Esophagus muscularis mucosa (tissue), 4 donors: ENCODE measurements around the gene FGFRL1. TPM values are rescaled to one million over a fixed set of nuclear protein-coding genes. Genes with fewer than 3 reads are reported as not detected.

ENCODE experiments used
- DNase-seq: peaks from one replicate; pipeline ENCODE4 v3.0.0-alpha.2; 2017; ENCODE audit errors: extremely low spot score
- H3K27ac ChIP-seq, 4 donors: fragments of 200-600 bp; sonication (generic); replicated peaks in 1 of 4; 1 replicate in 3 of 4; 2 replicates in 1 of 4; pipeline ENCODE4 v1.5.1; 2016 to 2019; ENCODE audit warnings: mild to moderate bottlenecking in 1 of 4
- H3K27me3 ChIP-seq, 4 donors: fragments of 200-600 bp; sonication (generic); one replicate each; pipeline versions ENCODE4 v1.5.1 to v1.6.0; 2016 to 2019
- H3K36me3 ChIP-seq, 4 donors: fragments of 200-600 bp; sonication (generic); one replicate each; pipeline ENCODE4 v1.5.1; 2016 to 2019
- H3K4me1 ChIP-seq, 4 donors: fragments of 200-600 bp; sonication (generic); one replicate each; pipeline ENCODE4 v1.5.1; 2016 to 2019
- H3K4me3 ChIP-seq, 4 donors: fragments of 200-600 bp; sonication (generic); 1 replicate in 2 of 4; 2 replicates in 2 of 4; pipeline ENCODE4 v1.5.1; 2016 to 2019; ENCODE audit warnings: mild to moderate bottlenecking in 4 of 4, moderate library complexity in 1 of 4
- H3K9me3 ChIP-seq, 4 donors: fragments of 200-600 bp; sonication (generic); 1 replicate in 3 of 4; 2 replicates in 1 of 4; pipeline ENCODE4 v1.5.1; 2016 to 2019
- EP300 ChIP-seq: sonication (generic); formaldehyde crosslinking; IDR thresholded peaks from one replicate; pipeline ENCODE4 v1.6.1; 2017; ENCODE audit warnings: antibody characterized with exemption
- POLR2A ChIP-seq: fragments of 450-650 bp; IDR thresholded peaks from one replicate; pipeline ENCODE4 v1.6.1; 2017; ENCODE audit warnings: antibody characterized with exemption, moderate library complexity, mild to moderate bottlenecking, low read depth
- POLR2AphosphoS5 ChIP-seq, 2 donors: sonication (generic); formaldehyde crosslinking; IDR thresholded peaks; one replicate each; pipeline ENCODE4 v1.6.1; 2017; ENCODE audit warnings: antibody characterized with exemption in 2 of 2
- WGBS: methylation state at CpG from one replicate; pipeline ENCODE4 v1.1.5; 2018; 5-methylcytosine and 5-hydroxymethylcytosine counted together
- intact Hi-C: fragments of 100-400 bp; cut with DNase I; formaldehyde crosslinking; loops from one replicate; pipeline ENCODE4 v1.15.1; 2023
- total RNA-seq, 4 donors: library from RNA; depleted of rRNA; stranded (reverse); fragments of >200 nt; gene quantifications; one replicate each; pipeline versions ENCODE4 v1.1.0 to v1.2.1, GENCODE V29; 2016
- TF ChIP-seq, protein P1 (sequence below), 3 experiments: fragments of 200-600 bp in 2 of 3; fragments of 450-650 bp in 1 of 3; sonication (generic) in 2 of 3; IDR thresholded peaks; one replicate each; pipeline ENCODE4 v1.5.1; 2017 to 2019; ENCODE audit warnings: antibody characterized with exemption in 3 of 3, mild to moderate bottlenecking in 2 of 3, moderate library complexity in 1 of 3

Gene FGFRL1
- total RNA-seq, 4 donors from 2014 or later: 22.0 to 54.2 (median 32.5) TPM

DNA sequence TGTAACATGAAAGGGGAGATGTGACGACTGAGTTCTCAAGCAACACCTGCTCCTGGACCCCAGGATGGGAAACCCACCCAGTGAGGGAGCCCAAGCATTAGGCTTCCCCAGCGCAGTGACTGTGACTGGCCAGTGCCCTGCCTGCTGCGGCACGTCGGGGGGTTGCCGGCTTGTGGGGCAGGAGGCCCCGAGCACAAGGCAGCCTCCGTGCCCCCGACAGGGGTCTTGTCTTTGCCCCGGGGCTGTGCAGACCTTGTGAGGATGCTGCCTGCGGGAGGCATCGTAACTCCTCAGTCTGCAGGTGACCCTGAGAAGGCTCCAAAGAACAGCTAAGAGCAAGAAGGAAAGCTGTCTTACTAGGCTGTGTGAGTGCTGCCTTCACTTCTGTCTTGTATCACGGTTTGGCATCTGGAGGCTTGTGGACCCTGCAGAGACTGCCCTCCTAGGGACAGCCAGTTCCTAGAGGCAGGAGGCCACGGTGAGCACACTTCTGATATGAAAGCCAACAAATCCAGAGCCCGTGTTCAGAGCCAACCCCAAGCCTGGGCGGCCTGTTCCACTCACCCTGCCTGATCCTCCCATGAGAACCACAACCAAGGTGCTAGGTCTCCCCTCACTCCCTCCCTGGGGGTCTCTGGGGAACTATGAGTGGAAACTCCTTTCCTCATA is 47.7 kb downstream of the FGFRL1 start:
- Histone ChIP-seq H3K27ac (no peak overlapping the region), H3K27me3 (peaks cover 0 to 77% (median 14%) of the 10 kb centered on the region in 4 donors), H3K36me3 (no peaks in the 10 kb centered on the region), H3K9me3 (no peaks in the 10 kb centered on the region), H3K4me3 (no peak overlapping the region), H3K4me1 (peaks cover 3 to 9% (median 7%) of the 10 kb centered on the region in 4 donors)
- TF ChIP-seq, protein P1, sequence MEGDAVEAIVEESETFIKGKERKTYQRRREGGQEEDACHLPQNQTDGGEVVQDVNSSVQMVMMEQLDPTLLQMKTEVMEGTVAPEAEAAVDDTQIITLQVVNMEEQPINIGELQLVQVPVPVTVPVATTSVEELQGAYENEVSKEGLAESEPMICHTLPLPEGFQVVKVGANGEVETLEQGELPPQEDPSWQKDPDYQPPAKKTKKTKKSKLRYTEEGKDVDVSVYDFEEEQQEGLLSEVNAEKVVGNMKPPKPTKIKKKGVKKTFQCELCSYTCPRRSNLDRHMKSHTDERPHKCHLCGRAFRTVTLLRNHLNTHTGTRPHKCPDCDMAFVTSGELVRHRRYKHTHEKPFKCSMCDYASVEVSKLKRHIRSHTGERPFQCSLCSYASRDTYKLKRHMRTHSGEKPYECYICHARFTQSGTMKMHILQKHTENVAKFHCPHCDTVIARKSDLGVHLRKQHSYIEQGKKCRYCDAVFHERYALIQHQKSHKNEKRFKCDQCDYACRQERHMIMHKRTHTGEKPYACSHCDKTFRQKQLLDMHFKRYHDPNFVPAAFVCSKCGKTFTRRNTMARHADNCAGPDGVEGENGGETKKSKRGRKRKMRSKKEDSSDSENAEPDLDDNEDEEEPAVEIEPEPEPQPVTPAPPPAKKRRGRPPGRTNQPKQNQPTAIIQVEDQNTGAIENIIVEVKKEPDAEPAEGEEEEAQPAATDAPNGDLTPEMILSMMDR (IDR thresholded peaks at IDR 0.05): no peak
- no peak for DNase-seq
- intact Hi-C loops: no loop called here
- WGBS: 70% methylated on average over 14 of the region's 16 CpGs

DNA sequence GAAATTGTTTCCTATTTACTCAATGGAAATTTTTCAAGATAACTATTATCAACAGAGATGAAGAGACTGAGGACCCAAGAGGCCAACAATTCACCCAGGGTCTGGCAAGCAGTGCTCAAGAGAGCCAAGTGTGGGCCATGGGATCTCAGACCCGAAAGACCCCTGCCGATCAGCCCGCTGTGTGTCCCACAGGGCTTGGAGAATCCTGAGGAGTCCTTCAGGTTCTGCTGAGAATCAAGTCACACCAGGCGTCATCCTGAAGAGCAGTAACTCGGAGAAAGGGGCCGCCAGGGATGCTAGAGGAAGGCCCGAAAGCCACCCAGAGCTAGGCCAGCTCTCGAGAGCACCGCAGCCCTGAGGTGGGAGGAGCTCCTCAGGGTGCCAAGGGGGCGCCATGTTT is 48.7 kb downstream of the FGFRL1 start:
- H3K27me3 ChIP-seq: peaks cover 0 to 74% (median 14%) of the 10 kb centered on the region in 4 donors
- no peak overlapping the region for H3K27ac ChIP-seq
- no peaks in the 10 kb centered on the region for H3K36me3 ChIP-seq
- H3K9me3 ChIP-seq: no peaks in the 10 kb centered on the region
- intact Hi-C loops: no loop called here
- 58% methylated on average over 10 of the region's 10 CpGs for WGBS
- peaks cover 3 to 9% (median 7%) of the 10 kb centered on the region in 4 donors for H3K4me1 ChIP-seq
- TF ChIP-seq POLR2A: no peak
- TF ChIP-seq POLR2AphosphoS5 (IDR thresholded peaks at IDR 0.05): no peak
- TF ChIP-seq, protein P1 (IDR thresholded peaks at IDR 0.05): no peak
- TF ChIP-seq EP300: no peak
- H3K4me3 ChIP-seq: no peak overlapping the region
- no peak for DNase-seq

DNA sequence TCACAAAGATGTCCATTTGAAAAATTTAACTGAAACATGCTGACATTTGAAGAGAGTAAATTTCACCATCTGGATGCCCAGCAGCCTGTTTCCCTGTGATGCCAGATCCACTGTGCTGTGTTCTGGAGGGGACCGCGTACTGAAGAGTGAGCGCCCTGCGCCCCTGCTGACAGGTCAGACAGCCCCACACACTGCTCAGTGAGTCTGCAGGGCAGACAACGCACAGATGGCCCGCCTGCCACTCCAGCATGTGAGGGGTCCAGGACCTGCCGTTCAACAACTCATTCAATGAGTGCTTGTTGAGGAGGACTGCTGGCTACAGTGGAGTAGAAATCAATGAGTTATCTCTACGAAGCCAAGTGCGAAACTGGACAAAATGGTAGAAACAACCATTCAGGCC is 49.2 kb downstream of the FGFRL1 start:
- intact Hi-C loops: no loop called here
- TF ChIP-seq POLR2A (no peak), POLR2AphosphoS5 (IDR thresholded peaks at IDR 0.05) (no peak), EP300 (no peak)
- TF ChIP-seq, protein P1 (IDR thresholded peaks at IDR 0.05): no peak
- Histone ChIP-seq H3K27ac (no peak overlapping the region), H3K27me3 (peaks cover 0 to 69% (median 9%) of the 10 kb centered on the region in 4 donors), H3K4me3 (no peak overlapping the region), H3K36me3 (no peaks in the 10 kb centered on the region), H3K4me1 (peaks cover 2 to 5% (median 3%) of the 10 kb centered on the region in 4 donors), H3K9me3 (no peaks in the 10 kb centered on the region)
- WGBS: 82% methylated on average over 9 of the region's 9 CpGs
- DNase-seq: no peak

DNA sequence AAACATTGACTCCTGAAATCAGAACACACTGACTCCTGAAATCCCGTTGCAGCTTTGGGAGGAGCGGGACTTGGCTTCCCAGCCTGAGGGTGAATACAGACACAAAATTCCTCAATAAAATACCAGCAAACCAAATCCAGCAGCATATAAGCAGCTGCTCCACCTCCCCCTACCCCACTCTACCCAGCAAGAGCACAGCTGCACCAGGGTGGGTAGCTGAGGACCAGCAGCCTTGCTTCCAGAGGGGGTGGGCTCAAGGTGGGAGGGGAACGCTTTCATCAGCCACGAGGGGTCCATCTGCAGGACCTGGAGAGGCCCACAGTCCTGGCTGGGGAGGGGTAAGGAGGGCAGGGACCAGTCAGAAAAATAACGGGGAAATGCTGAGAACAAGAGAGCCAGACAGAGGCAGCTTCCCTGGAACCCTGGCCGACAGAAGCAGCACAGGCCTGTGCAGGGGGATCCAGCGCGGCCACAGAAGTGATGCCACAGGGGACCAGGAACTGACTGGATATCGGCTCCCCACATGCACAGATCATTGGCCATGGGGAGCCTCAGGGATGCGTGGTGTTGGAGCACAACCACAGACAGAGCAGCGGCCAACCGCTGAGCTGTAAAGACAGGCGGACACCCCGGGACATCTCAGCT is 49.8 kb downstream of the FGFRL1 start:
- WGBS: 81% methylated on average over 12 of the region's 14 CpGs
- no peaks in the 10 kb centered on the region for H3K4me1 ChIP-seq
- TF ChIP-seq EP300 (no peak), POLR2A (no peak), POLR2AphosphoS5 (IDR thresholded peaks at IDR 0.05) (no peak)
- TF ChIP-seq, protein P1 (IDR thresholded peaks at IDR 0.05): no peak
- no peaks in the 10 kb centered on the region for H3K9me3 ChIP-seq
- H3K4me3 ChIP-seq: no peak overlapping the region
- no peak overlapping the region for H3K27ac ChIP-seq
- H3K36me3 ChIP-seq: no peaks in the 10 kb centered on the region
- intact Hi-C loops: no loop called here
- DNase-seq: no peak
- H3K27me3 ChIP-seq: peaks cover 0 to 69% (median 6%) of the 10 kb centered on the region in 4 donors
